Measurements from ENCODE around the gene SYT9. TPM values are rescaled to one million over a fixed set of nuclear protein-coding genes. Genes with fewer than 3 reads are reported as not detected.

SYT9 gene
- total and polyA plus RNA-seq, 10 donors = 0.02 to 0.39 (median 0.08) TPM; not detected in 4

- Histone ChIP-seq H3K27me3 (replicated peaks in 1 of 7) (peaks cover 1 to 67% (median 11%) of the 10 kb centered on the region in 7 donors), H3K9me3 (no peaks in the 10 kb centered on the region), H3K4me1 (peaks cover 0 to 3% (median 2%) of the 10 kb centered on the region in 6 donors), H3K4me3 (no peak overlapping the region), H3K27ac (no peak overlapping the region), H3K36me3 (no peaks in the 10 kb centered on the region)
- intact Hi-C loops (cut with DNase I; ENCODE audit: low total_unique reads) = no loop called here
- no peak for DNase-seq
- TF ChIP-seq POLR2A (IDR thresholded peaks at IDR 0.05) (no peak), POLR2AphosphoS5 (IDR thresholded peaks at IDR 0.05) (no peak), CTCF (IDR thresholded peaks at IDR 0.05 in 8 of 11, conservative IDR thresholded peaks at IDR 0.05 in 3 of 11) (no peak)
- 83 to 88% (median 85%) methylated on average over 2 of the region's 2 CpGs for WGBS, 5 donors
Measured at GRCh38 chr11:7257724-7258123, 6.0 kb downstream of the SYT9 start.

- H3K4me1 ChIP-seq = no peaks in the 10 kb centered on the region
- no peaks in the 10 kb centered on the region for H3K36me3 ChIP-seq
- H3K27me3 ChIP-seq (replicated peaks in 1 of 7) = peaks cover 0 to 29% (median 0%) of the 10 kb centered on the region in 7 donors
- WGBS, 5 donors = 69 to 84% (median 79%) methylated on average over 5 of the region's 5 CpGs
- no peak overlapping the region for H3K4me3 ChIP-seq
- intact Hi-C loops (cut with DNase I; ENCODE audit: low total_unique reads) = no loop called here
- H3K27ac ChIP-seq = no peak overlapping the region
- DNase-seq = no peak
- no peaks in the 10 kb centered on the region for H3K9me3 ChIP-seq
- TF ChIP-seq POLR2A (IDR thresholded peaks at IDR 0.05) (no peak), CTCF (IDR thresholded peaks at IDR 0.05 in 8 of 11, conservative IDR thresholded peaks at IDR 0.05 in 3 of 11) (no peak), POLR2AphosphoS5 (IDR thresholded peaks at IDR 0.05) (no peak)
Measured at GRCh38 chr11:7261578-7261977, 9.9 kb downstream of the SYT9 start.

GRCh38 chr11:7262672-7263071 is 11.0 kb downstream of the SYT9 start:
- Histone ChIP-seq H3K27me3 (replicated peaks in 1 of 7) (peaks cover 0 to 24% (median 0%) of the 10 kb centered on the region in 7 donors), H3K36me3 (no peaks in the 10 kb centered on the region), H3K27ac (no peak overlapping the region), H3K4me3 (no peak overlapping the region), H3K9me3 (no peaks in the 10 kb centered on the region), H3K4me1 (no peaks in the 10 kb centered on the region)
- no peak for TF ChIP-seq CTCF (IDR thresholded peaks at IDR 0.05 in 8 of 11, conservative IDR thresholded peaks at IDR 0.05 in 3 of 11)
- TF ChIP-seq POLR2AphosphoS5 (IDR thresholded peaks at IDR 0.05) = no peak
- TF ChIP-seq POLR2A (IDR thresholded peaks at IDR 0.05) = no peak
- DNase-seq = no peak
- intact Hi-C loops (cut with DNase I; ENCODE audit: low total_unique reads) = no loop called here
- 34 to 62% (median 43%) methylated on average over 2 of the region's 2 CpGs for WGBS, 5 donors

GRCh38 chr11:7263842-7264241 is 12.1 kb downstream of the SYT9 start:
- no peaks in the 10 kb centered on the region for H3K4me1 ChIP-seq
- H3K27me3 ChIP-seq (replicated peaks in 1 of 7) = peaks cover 0 to 17% (median 0%) of the 10 kb centered on the region in 7 donors
- no peak for TF ChIP-seq CTCF (IDR thresholded peaks at IDR 0.05 in 8 of 11, conservative IDR thresholded peaks at IDR 0.05 in 3 of 11)
- no peak for TF ChIP-seq POLR2AphosphoS5 (IDR thresholded peaks at IDR 0.05)
- TF ChIP-seq POLR2A (IDR thresholded peaks at IDR 0.05) = no peak

More at GRCh38 chr11:7263842-7264241, 12.1 kb downstream of the SYT9 start:
- no peaks in the 10 kb centered on the region for H3K9me3 ChIP-seq
- DNase-seq = no peak
- no peak overlapping the region for H3K4me3 ChIP-seq
- H3K27ac ChIP-seq = no peak overlapping the region
- intact Hi-C loops (cut with DNase I; ENCODE audit: low total_unique reads) = no loop called here
- no peaks in the 10 kb centered on the region for H3K36me3 ChIP-seq
